Transverse colon (tissue), 4 donors: Measurements from ENCODE around the gene VSNL1. TPM values are rescaled to one million over a fixed set of nuclear protein-coding genes. Genes with fewer than 3 reads are reported as not detected.

ENCODE experiments used
- DNase-seq: peaks from one replicate; pipeline ENCODE4 v3.0.0-alpha.2; 2019
- H3K27ac ChIP-seq, 4 donors: fragments of 200-600 bp; sonication (generic); 2 replicates each; pipeline ENCODE4 v1.5.1; 2016 to 2018; ENCODE audit warnings: inconsistent platforms in 4 of 4
- H3K27me3 ChIP-seq: fragments of 200-600 bp; sonication (generic); 2 replicates; pipeline ENCODE4 v1.5.1; 2017; ENCODE audit warnings: inconsistent platforms
- H3K36me3 ChIP-seq, 4 donors: fragments of 200-600 bp; sonication (generic); 2 replicates each; pipeline ENCODE4 v1.5.1; 2017 to 2019; ENCODE audit warnings: inconsistent platforms in 4 of 4
- H3K4me1 ChIP-seq, 4 donors: fragments of 200-600 bp; sonication (generic); 2 replicates each; pipeline ENCODE4 v1.5.1; 2017 to 2020; ENCODE audit warnings: inconsistent platforms in 4 of 4
- H3K4me3 ChIP-seq, 4 donors: fragments of 200-600 bp; sonication (generic); 1 replicate in 1 of 4; 2 replicates in 3 of 4; pipeline versions ENCODE4 v1.5.1 to v1.6.1; 2017 to 2019; ENCODE audit warnings: inconsistent platforms in 4 of 4
- H3K9me3 ChIP-seq, 2 donors: fragments of 200-600 bp; sonication (generic); 2 replicates each; pipeline ENCODE4 v1.5.1; 2017 to 2019; ENCODE audit warnings: inconsistent platforms in 2 of 2
- CTCF ChIP-seq, 5 experiments: fragments of 200-600 bp in 3 of 5; fragments of 450-650 bp in 2 of 5; sonication (generic) in 3 of 5; IDR thresholded peaks; 1 replicate in 2 of 5; 2 replicates in 3 of 5; pipeline ENCODE4 v1.5.1; 2016 to 2017; ENCODE audit warnings: antibody characterized with exemption in 5 of 5, inconsistent platforms in 3 of 5, mild to moderate bottlenecking in 2 of 5, moderate library complexity in 1 of 5
- EP300 ChIP-seq: sonication (generic); formaldehyde crosslinking; IDR thresholded peaks from one replicate; pipeline ENCODE4 v1.6.1; 2017; ENCODE audit warnings: antibody characterized with exemption, low read depth
- POLR2A ChIP-seq: fragments of 450-650 bp; IDR thresholded peaks from one replicate; pipeline ENCODE4 v1.6.1; 2016; ENCODE audit warnings: antibody characterized with exemption, mild to moderate bottlenecking, moderate library complexity
- POLR2AphosphoS5 ChIP-seq, 3 donors: sonication (generic); formaldehyde crosslinking; IDR thresholded peaks; one replicate each; pipeline ENCODE4 v1.6.1; 2016; ENCODE audit warnings: antibody characterized with exemption in 3 of 3
- WGBS, 2 donors: methylation state at CpG; one replicate each; pipeline ENCODE4 v1.1.5; 2018; ENCODE audit warnings: low coverage in 1 of 2; 5-methylcytosine and 5-hydroxymethylcytosine counted together
- in situ Hi-C, 4 donors: fragments of 200-750 bp; cut with MboI; loops; one replicate each; pipeline versions ENCODE4 v1.15.0 to v1.15.1; 2017; ENCODE audit warnings: low sequenced_read_pairs in 3 of 4, low pct_ligation_motif_present in 1 of 4, low pct_unique_long_range_greater_than_20kb in 1 of 4
- intact Hi-C: fragments of 100-400 bp; cut with DNase I; formaldehyde crosslinking; loops from one replicate; pipeline ENCODE4 v1.15.1; 2023; ENCODE audit warnings: low total_unique reads
- total RNA-seq, 4 donors: library from RNA; depleted of rRNA; stranded (reverse); fragments of >200 nt; gene quantifications; one replicate each; pipeline ENCODE4 v1.1.0, GENCODE V29; 2016

The VSNL1 gene
- total RNA-seq, 4 donors from 2014 or later: 0.96 to 1.1 TPM; not detected in 2

GRCh38 chr2:17680119-17680518 lies 139.6 kb downstream of the VSNL1 start:
- no peak for DNase-seq
- intact Hi-C loops (no loop called here), in situ Hi-C loops (no loop called here)
- no peak for TF ChIP-seq CTCF (IDR thresholded peaks at IDR 0.05)
- no peak for TF ChIP-seq EP300
- no peak for TF ChIP-seq POLR2AphosphoS5 (IDR thresholded peaks at IDR 0.05)
- TF ChIP-seq POLR2A: no peak
- H3K4me1 ChIP-seq: no peaks in the 10 kb centered on the region
- H3K9me3 ChIP-seq: no peaks in the 10 kb centered on the region
- WGBS, 2 donors: 90 to 94% methylated on average over 3 of the region's 3 CpGs
- no peaks in the 10 kb centered on the region for H3K27me3 ChIP-seq
- no peak overlapping the region for H3K27ac ChIP-seq
- peaks cover 0 to 39% (median 6%) of the 10 kb centered on the region in 4 donors for H3K36me3 ChIP-seq
- H3K4me3 ChIP-seq: no peak overlapping the region

- no peaks in the 10 kb centered on the region for H3K4me1 ChIP-seq
- H3K27me3 ChIP-seq: no peaks in the 10 kb centered on the region
- 91 to 93% methylated on average over 2 to 6 of the region's 6 CpGs for WGBS, 2 donors
- intact Hi-C loops: no loop called here
- no peak overlapping the region for H3K27ac ChIP-seq
- peaks cover 0 to 37% (median 6%) of the 10 kb centered on the region in 4 donors for H3K36me3 ChIP-seq
- H3K4me3 ChIP-seq: no peak overlapping the region
- in situ Hi-C loops: no loop called here
- no peak for TF ChIP-seq CTCF (IDR thresholded peaks at IDR 0.05)
- no peak for TF ChIP-seq EP300
- no peak for TF ChIP-seq POLR2AphosphoS5 (IDR thresholded peaks at IDR 0.05)
- TF ChIP-seq POLR2A: no peak
- DNase-seq: no peak
- no peaks in the 10 kb centered on the region for H3K9me3 ChIP-seq
Measured at GRCh38 chr2:17682098-17682857, 141.8 kb downstream of the VSNL1 start.

- Histone ChIP-seq H3K27me3 (no peaks in the 10 kb centered on the region), H3K4me3 (no peak overlapping the region), H3K27ac (no peak overlapping the region), H3K9me3 (no peaks in the 10 kb centered on the region), H3K36me3 (peaks cover 0 to 29% (median 6%) of the 10 kb centered on the region in 4 donors), H3K4me1 (no peaks in the 10 kb centered on the region)
- no peak for DNase-seq
- TF ChIP-seq POLR2AphosphoS5 (IDR thresholded peaks at IDR 0.05) (no peak), CTCF (IDR thresholded peaks at IDR 0.05) (no peak), POLR2A (no peak), EP300 (no peak)
- in situ Hi-C loops: no loop called here
- intact Hi-C loops: no loop called here
- 91 to 100% methylated on average over 1 to 2 of the region's 2 CpGs for WGBS, 2 donors
Measured at GRCh38 chr2:17683981-17684380, 143.5 kb downstream of the VSNL1 start.

- Histone ChIP-seq H3K27ac (no peak overlapping the region), H3K4me3 (no peak overlapping the region), H3K27me3 (no peaks in the 10 kb centered on the region), H3K4me1 (no peaks in the 10 kb centered on the region), H3K9me3 (no peaks in the 10 kb centered on the region), H3K36me3 (peaks cover 0 to 27% (median 4%) of the 10 kb centered on the region in 4 donors)
- intact Hi-C loops: no loop called here
- TF ChIP-seq EP300 (no peak), POLR2AphosphoS5 (IDR thresholded peaks at IDR 0.05) (no peak), POLR2A (no peak), CTCF (IDR thresholded peaks at IDR 0.05) (no peak)
- DNase-seq: no peak
- 83 to 91% methylated on average over 1 of the region's 1 CpG for WGBS, 2 donors
- in situ Hi-C loops: no loop called here
Measured at GRCh38 chr2:17688600-17688999, 148.1 kb downstream of the VSNL1 start.
